Mucosa of descending colon (tissue), 3 donors: ENCODE data around the gene LPXN. TPM values are rescaled to one million over a fixed set of nuclear protein-coding genes. Genes with fewer than 3 reads are reported as not detected.

Experiments used
- ATAC-seq: fragments of 200-7000 bp; cut with Tn5 transposase; one replicate; pipeline ENCODE4 v1.9.1; 2020; ENCODE audit warnings: mild to moderate bottlenecking, moderate library complexity
- DNase-seq, 3 donors: peaks; one replicate each; pipeline ENCODE4 v3.0.0-alpha.2; 2020
- H3K36me3 ChIP-seq: fragments of 200-600 bp; one replicate; pipeline ENCODE4 v1.8.0; 2021; ENCODE audit warnings: low read depth, mild to moderate bottlenecking
- H3K4me1 ChIP-seq: fragments of 200-600 bp; one replicate; pipeline ENCODE4 v1.8.0; 2021; ENCODE audit warnings: low read depth, mild to moderate bottlenecking
- H3K4me3 ChIP-seq: fragments of 200-600 bp; one replicate; pipeline ENCODE4 v1.8.0; 2021; ENCODE audit warnings: mild to moderate bottlenecking
- H3K9me3 ChIP-seq: fragments of 200-600 bp; one replicate; pipeline ENCODE4 v1.8.0; 2021; ENCODE audit warnings: mild to moderate bottlenecking
- intact Hi-C, 2 donors: fragments of 100-400 bp; cut with DNase I in 1 of 2; cut with micrococcal nuclease in 1 of 2; formaldehyde crosslinking; loops; one replicate each; pipeline versions ENCODE4 v1.11.0 to v1.11.1; 2022; cut with DNase I, micrococcal nuclease
- long read RNA-seq, 2 donors: library from polyadenylated mRNA; unstranded; transcript quantifications; one replicate each; pipeline ENCODE4 v2.0.0, GENCODE V29; 2019 to 2021
- total RNA-seq, 3 donors: library from RNA; stranded (reverse); fragmentation: NEBNext Ultra II Directional in 2 of 3; extraction: Animal tissue kit (Norgen Biotek cat#: 25700) in 2 of 3; gene quantifications; one replicate each; pipeline versions ENCODE4 v1.2.1 to v1.2.4, GENCODE V29; 2021 to 2023
- TF ChIP-seq, protein P1 (sequence below): fragments of 200-600 bp; IDR thresholded peaks from one replicate; pipeline ENCODE4 v1.8.0; 2022; ENCODE audit warnings: antibody characterized with exemption, mild to moderate bottlenecking
- donor health status: DM: no; HTN: no; CAD: no; lungs with moderate emphysema.
- donor health status: DM: no; HTN: no; CAD: no.
- donor health status: DM: no; HTN: yes; CAD: no.

Gene LPXN
- total RNA-seq = 10 to 100 TPM; 10.7 to 20.1 (median 12.7) TPM
- long read RNA-seq, donor 1, partial matches to known transcripts = 0 of 10 reads
- long read RNA-seq, donor 1, other reads (novel, unspliced or antisense) = 7 of 10 reads
- long read RNA-seq, donor 2, partial matches to known transcripts = 0 of 4 reads
- long read RNA-seq, donor 2, other reads (novel, unspliced or antisense) = 3 of 4 reads

DNA sequence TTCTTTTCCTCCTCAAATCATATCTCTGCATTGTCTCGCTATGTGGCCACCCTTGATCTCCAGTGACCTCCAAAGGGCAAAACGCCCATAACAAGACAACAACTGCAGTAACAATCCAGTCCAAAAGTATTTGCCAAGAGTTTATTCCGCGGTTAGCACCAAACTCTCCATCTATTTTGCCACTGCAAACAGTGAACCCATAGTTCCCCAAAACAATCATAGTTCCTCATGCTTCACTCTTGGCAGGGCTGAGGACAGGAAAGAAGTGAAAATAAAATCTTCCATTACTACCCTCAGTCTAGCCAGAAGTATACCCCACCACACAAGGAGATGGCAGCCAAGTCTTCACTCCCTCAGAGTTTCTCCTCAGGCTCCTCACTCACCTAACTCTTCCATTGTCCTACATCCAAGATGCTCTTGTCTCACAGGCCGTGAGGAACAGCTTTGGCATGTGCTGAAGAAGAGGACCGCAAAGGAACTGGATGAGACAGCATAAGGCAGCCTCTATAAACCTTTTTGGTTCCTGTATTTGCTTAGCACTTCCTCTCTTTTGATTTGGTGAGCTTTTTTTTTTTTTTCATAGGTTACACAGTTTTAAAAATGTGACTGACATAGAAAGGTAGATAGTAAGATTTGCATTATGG is at the start of gene LPXN:
Gene LPXN (minus strand): TSS at position 480 of the 644 bp plus-strand sequence. CDS start 84 bp downstream, at position 396.
- Histone ChIP-seq H3K9me3 (no peaks in the 10 kb centered on the region), H3K4me1 (peaks cover 23% of the 10 kb centered on the region), H3K36me3 (no peaks in the 10 kb centered on the region), H3K4me3 (no peak within 1 kb of the TSS)
- TF ChIP-seq, protein P1, sequence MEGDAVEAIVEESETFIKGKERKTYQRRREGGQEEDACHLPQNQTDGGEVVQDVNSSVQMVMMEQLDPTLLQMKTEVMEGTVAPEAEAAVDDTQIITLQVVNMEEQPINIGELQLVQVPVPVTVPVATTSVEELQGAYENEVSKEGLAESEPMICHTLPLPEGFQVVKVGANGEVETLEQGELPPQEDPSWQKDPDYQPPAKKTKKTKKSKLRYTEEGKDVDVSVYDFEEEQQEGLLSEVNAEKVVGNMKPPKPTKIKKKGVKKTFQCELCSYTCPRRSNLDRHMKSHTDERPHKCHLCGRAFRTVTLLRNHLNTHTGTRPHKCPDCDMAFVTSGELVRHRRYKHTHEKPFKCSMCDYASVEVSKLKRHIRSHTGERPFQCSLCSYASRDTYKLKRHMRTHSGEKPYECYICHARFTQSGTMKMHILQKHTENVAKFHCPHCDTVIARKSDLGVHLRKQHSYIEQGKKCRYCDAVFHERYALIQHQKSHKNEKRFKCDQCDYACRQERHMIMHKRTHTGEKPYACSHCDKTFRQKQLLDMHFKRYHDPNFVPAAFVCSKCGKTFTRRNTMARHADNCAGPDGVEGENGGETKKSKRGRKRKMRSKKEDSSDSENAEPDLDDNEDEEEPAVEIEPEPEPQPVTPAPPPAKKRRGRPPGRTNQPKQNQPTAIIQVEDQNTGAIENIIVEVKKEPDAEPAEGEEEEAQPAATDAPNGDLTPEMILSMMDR = no peak
- ATAC-seq = no peak
- intact Hi-C loops = no loop called here
- DNase-seq = peak in 1 of 3 donors; percentile 48

DNA sequence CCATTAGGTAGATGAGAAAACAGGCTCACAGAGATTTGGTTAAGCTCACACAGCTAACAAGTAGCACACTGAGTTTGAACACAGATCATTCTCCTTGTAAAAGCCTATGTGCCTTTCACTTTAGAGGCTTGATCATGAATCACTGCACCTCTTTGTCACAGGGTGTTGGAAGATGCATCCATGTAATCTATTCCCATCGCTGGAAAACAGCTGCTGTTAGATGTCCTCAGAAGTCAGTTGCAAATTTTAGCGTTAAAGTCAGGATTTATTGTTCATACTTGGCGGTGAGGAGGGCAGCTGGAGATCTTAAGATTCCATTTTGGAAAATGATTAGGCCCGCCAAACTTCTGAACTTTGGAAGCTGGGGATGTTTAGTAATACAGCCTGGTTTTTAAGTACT is 49.4 kb upstream of the LPXN start:
- no peaks in the 10 kb centered on the region for H3K36me3 ChIP-seq
- TF ChIP-seq, protein P1 = no peak
- no peak overlapping the region for H3K4me3 ChIP-seq
- no peaks in the 10 kb centered on the region for H3K4me1 ChIP-seq
- DNase-seq (no peak), ATAC-seq (no peak)
- intact Hi-C loops = no loop called here
- H3K9me3 ChIP-seq = no peaks in the 10 kb centered on the region

DNA sequence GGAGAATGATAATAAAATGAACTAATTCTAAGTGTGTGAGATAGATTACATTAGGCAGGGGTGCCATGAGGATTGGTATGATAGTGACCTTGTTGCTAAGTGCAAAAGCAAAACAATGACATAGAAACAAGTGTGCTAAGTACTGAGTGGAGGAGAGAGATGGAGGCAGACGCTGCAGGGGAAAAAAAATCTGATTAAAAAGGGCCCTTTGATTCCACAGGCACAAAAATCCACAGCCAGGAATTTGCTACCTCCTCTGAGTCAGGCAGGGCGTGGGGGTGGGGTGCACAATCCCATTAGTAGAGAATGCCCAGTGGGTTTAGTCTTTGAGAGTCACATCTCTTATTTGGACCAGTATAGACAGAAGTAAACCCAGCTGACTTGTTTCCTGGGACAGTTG is 46.7 kb upstream of the LPXN start, which contains the start of gene CNTF:
Gene CNTF (plus strand): TSS at position 322 of the 400 bp plus-strand sequence. CDS start 88 bp downstream, outside the sequence.
- Histone ChIP-seq H3K9me3 (no peaks in the 10 kb centered on the region), H3K4me1 (no peaks in the 10 kb centered on the region), H3K4me3 (no peak within 1 kb of the TSS), H3K36me3 (no peaks in the 10 kb centered on the region)
- TF ChIP-seq, protein P1 = no peak
- no peak for ATAC-seq
- no peak for DNase-seq
- intact Hi-C loops = no loop called here

DNA sequence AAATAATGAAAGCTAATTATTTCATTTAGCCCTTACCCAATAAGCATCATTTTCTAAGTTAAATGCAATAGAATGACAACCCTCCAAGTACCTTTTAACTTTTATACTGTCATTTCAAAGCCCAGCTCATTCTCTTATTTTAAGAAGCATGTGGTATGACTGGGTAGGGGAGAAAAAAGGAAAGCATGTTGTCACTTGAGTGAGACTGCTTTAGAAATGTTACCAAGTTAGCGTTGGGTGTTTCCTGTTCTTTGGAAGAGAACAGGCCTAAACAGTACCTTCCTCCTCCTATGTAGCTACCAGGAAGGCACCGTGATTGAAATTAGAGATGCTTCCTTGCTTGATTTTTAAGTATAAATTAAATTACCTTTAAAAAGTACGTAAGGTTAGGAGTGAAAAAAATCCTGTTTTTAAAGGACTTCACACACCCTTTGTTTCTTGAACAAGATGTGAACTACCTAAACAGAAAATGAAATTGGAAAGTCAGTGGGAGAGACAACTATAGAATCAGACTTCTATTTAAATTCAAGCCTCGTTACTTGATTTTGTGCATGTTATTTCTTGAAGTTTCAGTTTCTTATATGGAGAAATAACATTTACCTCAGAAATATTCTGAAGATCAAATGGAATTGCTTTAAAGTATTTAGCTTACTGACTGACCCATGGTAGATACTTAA is 46.1 kb upstream of the LPXN start:
- intact Hi-C loops = no loop called here
- ATAC-seq (no peak), DNase-seq (no peak)
- H3K4me3 ChIP-seq = no peak overlapping the region
- TF ChIP-seq, protein P1 = no peak
- no peaks in the 10 kb centered on the region for H3K9me3 ChIP-seq
- H3K4me1 ChIP-seq = no peaks in the 10 kb centered on the region
- H3K36me3 ChIP-seq = no peaks in the 10 kb centered on the region

DNA sequence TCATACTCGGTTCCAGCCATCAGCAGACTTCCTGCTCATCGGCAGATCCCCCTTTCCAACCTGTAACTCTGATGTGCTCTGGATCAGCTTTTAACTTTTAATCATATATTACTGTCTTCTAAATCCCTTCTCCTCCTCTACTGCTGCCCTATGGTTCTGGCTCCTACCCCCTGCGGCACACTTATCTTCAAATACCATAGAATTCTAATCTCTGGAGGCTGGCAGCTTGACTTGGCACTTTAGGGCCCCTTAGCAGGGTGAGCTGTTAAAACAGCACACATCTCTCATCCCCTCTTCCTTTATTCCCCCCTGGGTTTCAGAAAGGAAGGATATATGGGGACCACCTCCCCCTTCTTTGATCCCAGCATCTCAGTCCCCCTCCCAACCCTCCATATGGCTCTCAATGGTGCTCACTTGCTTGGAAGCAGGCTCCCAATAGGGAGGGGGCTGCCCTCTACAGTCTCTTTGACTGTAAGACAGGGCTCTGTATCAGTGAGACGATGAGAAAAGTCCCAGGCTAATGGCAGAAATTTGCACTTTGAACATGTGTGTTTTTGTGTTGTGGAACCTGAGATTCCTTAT is 42.4 kb upstream of the LPXN start:
- H3K9me3 ChIP-seq = no peaks in the 10 kb centered on the region
- TF ChIP-seq, protein P1 = no peak
- intact Hi-C loops = loop anchor here in 1 of 2 donors (10.0 kb wide), 1 partner anchor 53 kb away; no protein-coding TSS in a partner anchor
- no peaks in the 10 kb centered on the region for H3K36me3 ChIP-seq
- DNase-seq (peak in 1 of 3 donors; percentile 40), ATAC-seq (peak; percentile 62)
- H3K4me1 ChIP-seq = no peaks in the 10 kb centered on the region
- H3K4me3 ChIP-seq = no peak overlapping the region
